Activated CD4-positive, alpha-beta T cell treated with anti-CD3 and anti-CD28 coated beads for 1 hour (primary cell): Measurements from ENCODE around the gene PURA.

Source experiments
- DNase-seq: peaks from one replicate; pipeline ENCODE4 v3.0.0-alpha.2; 2020

PURA gene

GRCh38 chr5:140113699-140114263 is at the start of gene PURA:
Gene PURA, plus strand, starts transcription at chr5:140114109. Its CDS starts 73 bp downstream, at chr5:140114182.
- peak; percentile 94 for DNase-seq

- DNase-seq: no peak
Measured at GRCh38 chr5:140072812-140073211, 41.1 kb upstream of the PURA start.

- DNase-seq: no peak
Measured at GRCh38 chr5:140073296-140073695, 40.6 kb upstream of the PURA start.

GRCh38 chr5:140075371-140075770 is 38.5 kb upstream of the PURA start:
- no peak for DNase-seq

GRCh38 chr5:140076142-140076541 is 37.8 kb upstream of the PURA start:
- no peak for DNase-seq

GRCh38 chr5:140076788-140077187 is 37.1 kb upstream of the PURA start:
- no peak for DNase-seq

GRCh38 chr5:140083120-140083519 is 30.8 kb upstream of the PURA start:
- DNase-seq: no peak

GRCh38 chr5:140083650-140084049 is 30.3 kb upstream of the PURA start:
- DNase-seq: no peak

GRCh38 chr5:140084541-140084940 is 29.4 kb upstream of the PURA start:
- no peak for DNase-seq

GRCh38 chr5:140090251-140090650 is 23.7 kb upstream of the PURA start:
- no peak for DNase-seq

GRCh38 chr5:140093179-140093578 is 20.7 kb upstream of the PURA start:
- DNase-seq: no peak

- DNase-seq: no peak
Measured at GRCh38 chr5:140093866-140094265, 20.0 kb upstream of the PURA start.

- DNase-seq: no peak
Measured at GRCh38 chr5:140094889-140095288, 19.0 kb upstream of the PURA start.

GRCh38 chr5:140101179-140101578 is 12.7 kb upstream of the PURA start:
- DNase-seq: no peak

GRCh38 chr5:140103154-140103553 is 10.8 kb upstream of the PURA start:
- no peak for DNase-seq

GRCh38 chr5:140104100-140104499 is 9.8 kb upstream of the PURA start:
- DNase-seq: no peak

GRCh38 chr5:140106101-140106500 is 7.8 kb upstream of the PURA start:
- DNase-seq: no peak

GRCh38 chr5:140106805-140107311 is 7.1 kb upstream of the PURA start:
- no peak for DNase-seq

- DNase-seq: peak; percentile 92
Measured at GRCh38 chr5:140107312-140108092, 6.4 kb upstream of the PURA start.

GRCh38 chr5:140108093-140109017 is 5.6 kb upstream of the PURA start:
- no peak for DNase-seq

- no peak for DNase-seq
Measured at GRCh38 chr5:140109018-140109758, 4.7 kb upstream of the PURA start.
